Thyroid gland (tissue), 4 donors: Measurements from ENCODE around the gene LSS. TPM values are rescaled to one million over a fixed set of nuclear protein-coding genes. Genes with fewer than 3 reads are reported as not detected.
"Not testable (repeated sequence)": the region's sequence is repeated elsewhere in the genome, so short reads cannot be mapped to it uniquely, and the experiment has no call there.

ENCODE experiments used
- DNase-seq, 2 donors: peaks; one replicate each; pipeline ENCODE4 v3.0.0-alpha.2; 2019
- H3K27ac ChIP-seq, 3 donors: fragments of 200-600 bp; sonication (generic); 1 replicate in 2 of 3; 2 replicates in 1 of 3; pipeline ENCODE4 v1.5.1; 2016 to 2019; ENCODE audit warnings: mild to moderate bottlenecking in 1 of 3, moderate library complexity in 1 of 3
- H3K27me3 ChIP-seq: fragments of 200-600 bp; sonication (generic); one replicate; pipeline ENCODE4 v1.5.1; 2019
- H3K36me3 ChIP-seq, 2 donors: fragments of 200-600 bp; sonication (generic); one replicate each; pipeline ENCODE4 v1.5.1; 2016 to 2019
- H3K4me1 ChIP-seq, 2 donors: fragments of 200-600 bp; sonication (generic); one replicate each; pipeline ENCODE4 v1.5.1; 2017 to 2019
- H3K4me3 ChIP-seq, 3 donors: fragments of 200-600 bp; sonication (generic); replicated peaks in 1 of 3; 1 replicate in 2 of 3; 2 replicates in 1 of 3; pipeline ENCODE4 v1.5.1; 2016; ENCODE audit warnings: mild to moderate bottlenecking in 1 of 3
- H3K9me3 ChIP-seq: fragments of 200-600 bp; sonication (generic); one replicate; pipeline ENCODE4 v1.5.1; 2017
- POLR2A ChIP-seq, 2 donors: fragments of 450-650 bp; IDR thresholded peaks; one replicate each; pipeline ENCODE4 v1.6.1; 2017; ENCODE audit warnings: antibody characterized with exemption in 2 of 2, mild to moderate bottlenecking in 2 of 2, moderate library complexity in 1 of 2
- WGBS, 2 donors: methylation state at CpG; one replicate each; pipeline ENCODE4 v1.1.5; 2017; 5-methylcytosine and 5-hydroxymethylcytosine counted together
- intact Hi-C: fragments of 100-400 bp; cut with DNase I; formaldehyde crosslinking; loops from one replicate; pipeline ENCODE4 v1.15.1; 2023
- total RNA-seq, 4 donors: library from RNA; depleted of rRNA; stranded (reverse); fragments of >200 nt; gene quantifications; one replicate each; pipeline ENCODE4 v1.2.3, GENCODE V29; 2016
- TF ChIP-seq, protein P1 (sequence below), 6 experiments: fragments of 200-600 bp in 3 of 6; fragments of 450-650 bp in 3 of 6; sonication (generic) in 3 of 6; IDR thresholded peaks; one replicate each; pipeline ENCODE4 v1.5.1; 2016 to 2019; ENCODE audit warnings: antibody characterized with exemption in 6 of 6, mild to moderate bottlenecking in 2 of 6, inconsistent platforms in 1 of 6, moderate library complexity in 1 of 6

LSS gene
- total RNA-seq, 4 donors from 2014 or later = 31.4 to 57.7 (median 42.0) TPM

DNA sequence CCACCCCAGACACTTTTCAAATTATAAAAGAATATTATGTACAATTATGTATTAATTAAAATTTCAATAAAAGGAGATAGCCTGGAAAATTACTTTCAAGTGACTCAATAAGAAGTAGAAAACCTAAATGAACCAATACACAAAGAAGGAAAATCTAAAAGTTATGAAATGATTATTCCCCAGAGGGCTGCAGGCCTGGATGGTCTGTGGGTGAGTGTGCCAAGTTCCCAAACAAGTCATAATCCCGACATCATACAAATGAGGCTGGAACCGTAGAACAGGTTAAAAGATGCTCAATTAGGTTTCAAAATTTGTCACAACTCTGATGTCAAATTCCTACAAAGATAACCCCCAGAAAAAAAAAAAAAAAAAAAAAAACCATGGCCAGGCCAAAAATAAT lies 57.0 kb downstream of the LSS start:
- no peaks in the 10 kb centered on the region for H3K27me3 ChIP-seq
- no peaks in the 10 kb centered on the region for H3K9me3 ChIP-seq
- H3K4me3 ChIP-seq = no peak overlapping the region
- 43 to 77% methylated on average over 2 of the region's 2 CpGs for WGBS, 2 donors
- H3K36me3 ChIP-seq = no peaks in the 10 kb centered on the region
- intact Hi-C loops = no loop called here
- no peak overlapping the region for H3K27ac ChIP-seq
- DNase-seq = no peak
- TF ChIP-seq, protein P1, sequence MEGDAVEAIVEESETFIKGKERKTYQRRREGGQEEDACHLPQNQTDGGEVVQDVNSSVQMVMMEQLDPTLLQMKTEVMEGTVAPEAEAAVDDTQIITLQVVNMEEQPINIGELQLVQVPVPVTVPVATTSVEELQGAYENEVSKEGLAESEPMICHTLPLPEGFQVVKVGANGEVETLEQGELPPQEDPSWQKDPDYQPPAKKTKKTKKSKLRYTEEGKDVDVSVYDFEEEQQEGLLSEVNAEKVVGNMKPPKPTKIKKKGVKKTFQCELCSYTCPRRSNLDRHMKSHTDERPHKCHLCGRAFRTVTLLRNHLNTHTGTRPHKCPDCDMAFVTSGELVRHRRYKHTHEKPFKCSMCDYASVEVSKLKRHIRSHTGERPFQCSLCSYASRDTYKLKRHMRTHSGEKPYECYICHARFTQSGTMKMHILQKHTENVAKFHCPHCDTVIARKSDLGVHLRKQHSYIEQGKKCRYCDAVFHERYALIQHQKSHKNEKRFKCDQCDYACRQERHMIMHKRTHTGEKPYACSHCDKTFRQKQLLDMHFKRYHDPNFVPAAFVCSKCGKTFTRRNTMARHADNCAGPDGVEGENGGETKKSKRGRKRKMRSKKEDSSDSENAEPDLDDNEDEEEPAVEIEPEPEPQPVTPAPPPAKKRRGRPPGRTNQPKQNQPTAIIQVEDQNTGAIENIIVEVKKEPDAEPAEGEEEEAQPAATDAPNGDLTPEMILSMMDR (IDR thresholded peaks at IDR 0.05) = no peak
- no peak for TF ChIP-seq POLR2A (IDR thresholded peaks at IDR 0.05)
- H3K4me1 ChIP-seq = no peaks in the 10 kb centered on the region

DNA sequence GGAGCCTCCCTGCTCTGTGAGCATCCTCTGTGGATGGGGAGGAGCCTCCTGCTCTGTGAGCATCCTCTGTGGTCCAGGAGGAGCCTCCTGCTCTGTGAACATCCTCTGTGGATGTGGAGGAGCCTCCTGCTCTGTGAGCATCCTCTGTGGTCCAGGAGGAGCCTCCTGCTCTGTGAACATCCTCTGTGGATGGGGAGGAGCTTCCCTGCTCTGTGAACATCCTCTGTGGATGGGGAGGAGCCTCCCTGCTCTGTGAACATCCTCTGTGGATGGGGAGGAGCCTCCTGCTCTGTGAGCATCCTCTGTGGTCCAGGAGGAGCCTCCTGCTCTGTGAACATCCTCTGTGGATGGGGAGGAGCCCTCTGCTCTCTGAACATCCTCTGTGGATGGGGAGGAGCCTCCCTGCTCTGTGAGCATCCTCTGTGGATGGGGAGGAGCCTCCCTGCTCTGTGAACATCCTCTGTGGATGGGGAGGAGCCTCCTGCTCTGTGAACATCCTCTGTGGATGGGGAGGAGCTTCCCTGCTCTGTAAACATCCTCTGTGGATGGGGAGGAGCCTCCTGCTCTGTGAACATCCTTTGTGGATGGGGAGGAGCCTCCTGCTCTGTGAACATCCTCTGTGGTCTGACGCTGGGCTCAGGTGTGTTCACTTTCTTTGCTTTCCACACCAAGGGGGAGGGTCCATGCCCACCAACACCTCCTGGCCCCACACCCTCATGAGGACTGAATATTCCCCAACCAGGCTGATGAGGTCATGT lies 58.0 kb downstream of the LSS start:
- DNase-seq, intact Hi-C loops: not testable (repeated sequence)
- 79 to 82% methylated on average over 1 of the region's 1 CpG for WGBS, 2 donors

GRCh38 chr21:46168659-46169386 lies 59.8 kb downstream of the LSS start:
- Histone ChIP-seq H3K36me3 (no peaks in the 10 kb centered on the region), H3K27ac (no peak overlapping the region), H3K27me3 (no peaks in the 10 kb centered on the region), H3K9me3 (no peaks in the 10 kb centered on the region), H3K4me1 (no peaks in the 10 kb centered on the region), H3K4me3 (no peak overlapping the region)
- WGBS, 2 donors = 75 to 88% methylated on average over 8 of the region's 8 CpGs
- intact Hi-C loops = no loop called here
- TF ChIP-seq POLR2A (IDR thresholded peaks at IDR 0.05) = no peak
- TF ChIP-seq, protein P1 (IDR thresholded peaks at IDR 0.05) = no peak
- DNase-seq = no peak

More for the DNA sequence above, 58.0 kb downstream of the LSS start:
- not testable (repeated sequence) for H3K36me3 ChIP-seq, H3K27me3 ChIP-seq, H3K4me3 ChIP-seq, H3K9me3 ChIP-seq, H3K27ac ChIP-seq, H3K4me1 ChIP-seq

- no peaks in the 10 kb centered on the region for H3K4me1 ChIP-seq
- no peaks in the 10 kb centered on the region for H3K9me3 ChIP-seq
- H3K4me3 ChIP-seq = no peak overlapping the region
- DNase-seq = no peak
- H3K27ac ChIP-seq = no peak overlapping the region
- TF ChIP-seq, protein P1 (IDR thresholded peaks at IDR 0.05) = no peak
- TF ChIP-seq POLR2A (IDR thresholded peaks at IDR 0.05) = no peak
- intact Hi-C loops = no loop called here
- 84 to 91% methylated on average over 6 to 10 of the region's 14 CpGs for WGBS, 2 donors
- H3K36me3 ChIP-seq = no peaks in the 10 kb centered on the region
- no peaks in the 10 kb centered on the region for H3K27me3 ChIP-seq
These were observed 60.3 kb downstream of the LSS start for GRCh38 chr21:46168238-46168637.

DNA sequence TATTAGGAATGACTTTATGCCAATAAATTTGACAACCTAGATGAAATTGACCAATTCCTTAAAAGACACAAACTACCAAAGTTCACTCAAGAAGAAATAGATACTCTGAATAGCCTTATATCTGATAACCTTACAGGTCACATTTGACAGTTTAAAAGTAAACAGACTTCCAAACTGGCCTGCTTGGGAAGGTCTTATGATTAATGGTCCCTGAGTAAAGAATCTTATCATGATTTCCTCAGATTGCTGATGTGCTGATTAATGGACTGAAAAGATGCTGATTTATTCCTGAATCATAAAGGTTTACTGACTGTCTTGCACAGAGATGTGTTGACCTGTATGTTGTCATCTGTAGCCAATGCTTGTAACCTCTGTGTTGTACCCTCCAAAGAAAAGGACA lies 63.5 kb downstream of the LSS start:
- no peak for TF ChIP-seq POLR2A (IDR thresholded peaks at IDR 0.05)
- TF ChIP-seq, protein P1 (IDR thresholded peaks at IDR 0.05) = no peak
- H3K9me3 ChIP-seq = no peaks in the 10 kb centered on the region
- intact Hi-C loops = no loop called here
- no peak overlapping the region for H3K4me3 ChIP-seq
- no peaks in the 10 kb centered on the region for H3K4me1 ChIP-seq
- DNase-seq = no peak
- no peaks in the 10 kb centered on the region for H3K27me3 ChIP-seq
- no peaks in the 10 kb centered on the region for H3K36me3 ChIP-seq
- H3K27ac ChIP-seq = no peak overlapping the region
